Omental fat pad (tissue), 4 donors: ENCODE data around the gene RNF14. TPM values are rescaled to one million over a fixed set of nuclear protein-coding genes. Genes with fewer than 3 reads are reported as not detected.
A peak's percentile ranks its signal among the peaks of the same experiment; 100 is the strongest.

ENCODE experiments used
- ATAC-seq: fragments of 150-250 bp; one replicate; pipeline ENCODE4 v1.9.1; 2016; ENCODE audit warnings: mild to moderate bottlenecking, moderate library complexity; ENCODE audit not compliant: low FRiP score
- DNase-seq: peaks from one replicate; pipeline ENCODE4 v3.0.0-alpha.2; 2019; ENCODE audit warnings: low spot score
- total RNA-seq, 4 donors: library from RNA; depleted of rRNA; stranded (reverse); fragments of >200 nt; gene quantifications; one replicate each; pipeline ENCODE4 v1.1.0, GENCODE V29; 2016
- TF ChIP-seq, protein P1 (sequence below), 3 donors: fragments of 450-650 bp; IDR thresholded peaks; one replicate each; pipeline ENCODE4 v1.5.1; 2016 to 2017; ENCODE audit warnings: antibody characterized with exemption in 3 of 3, mild to moderate bottlenecking in 3 of 3, moderate library complexity in 2 of 3

Gene RNF14
- total RNA-seq, 4 donors from 2014 or later: 47.3 to 107 (median 66.7) TPM

DNA sequence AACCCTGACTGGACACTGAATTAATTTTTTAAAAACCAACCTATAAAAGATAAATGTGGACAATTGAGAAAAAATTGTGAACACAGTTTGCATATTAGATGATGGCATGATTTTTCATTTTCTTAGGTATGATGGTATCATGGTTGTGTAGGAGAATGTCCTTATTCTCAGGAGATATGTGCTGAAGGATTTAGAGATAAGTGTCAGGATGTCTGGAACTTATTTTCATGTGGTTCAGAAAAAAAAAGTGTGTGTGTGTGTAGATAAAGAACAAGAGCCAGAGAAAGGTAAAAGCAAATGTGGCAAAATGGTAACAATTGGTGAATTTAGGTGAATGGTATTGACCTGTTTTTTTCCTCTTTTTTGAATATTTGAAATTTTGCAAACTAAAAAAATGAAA is 39.9 kb downstream of the RNF14 start:
- TF ChIP-seq, protein P1, sequence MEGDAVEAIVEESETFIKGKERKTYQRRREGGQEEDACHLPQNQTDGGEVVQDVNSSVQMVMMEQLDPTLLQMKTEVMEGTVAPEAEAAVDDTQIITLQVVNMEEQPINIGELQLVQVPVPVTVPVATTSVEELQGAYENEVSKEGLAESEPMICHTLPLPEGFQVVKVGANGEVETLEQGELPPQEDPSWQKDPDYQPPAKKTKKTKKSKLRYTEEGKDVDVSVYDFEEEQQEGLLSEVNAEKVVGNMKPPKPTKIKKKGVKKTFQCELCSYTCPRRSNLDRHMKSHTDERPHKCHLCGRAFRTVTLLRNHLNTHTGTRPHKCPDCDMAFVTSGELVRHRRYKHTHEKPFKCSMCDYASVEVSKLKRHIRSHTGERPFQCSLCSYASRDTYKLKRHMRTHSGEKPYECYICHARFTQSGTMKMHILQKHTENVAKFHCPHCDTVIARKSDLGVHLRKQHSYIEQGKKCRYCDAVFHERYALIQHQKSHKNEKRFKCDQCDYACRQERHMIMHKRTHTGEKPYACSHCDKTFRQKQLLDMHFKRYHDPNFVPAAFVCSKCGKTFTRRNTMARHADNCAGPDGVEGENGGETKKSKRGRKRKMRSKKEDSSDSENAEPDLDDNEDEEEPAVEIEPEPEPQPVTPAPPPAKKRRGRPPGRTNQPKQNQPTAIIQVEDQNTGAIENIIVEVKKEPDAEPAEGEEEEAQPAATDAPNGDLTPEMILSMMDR (IDR thresholded peaks at IDR 0.05): no peak
- ATAC-seq (no peak), DNase-seq (no peak)

DNA sequence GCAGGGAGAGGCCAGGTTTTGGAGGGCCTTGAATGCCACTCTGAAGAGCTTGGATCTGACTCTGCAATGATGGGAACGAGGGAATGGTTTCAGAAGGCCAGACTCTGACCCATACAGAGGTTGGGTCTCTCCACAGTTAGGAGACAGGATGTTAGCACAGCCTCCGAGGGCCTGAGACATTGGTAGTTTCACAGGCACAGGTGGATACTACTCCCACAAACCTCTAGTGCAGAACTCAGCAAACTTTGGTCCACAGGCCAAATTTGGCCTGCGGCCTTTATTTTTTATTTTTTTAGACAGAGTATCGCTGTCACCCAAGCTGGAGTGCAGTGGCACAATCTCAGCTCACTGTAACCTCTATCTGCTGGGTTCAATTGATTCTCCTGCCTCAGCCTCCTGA is 41.0 kb downstream of the RNF14 start:
- no peak for DNase-seq

DNA sequence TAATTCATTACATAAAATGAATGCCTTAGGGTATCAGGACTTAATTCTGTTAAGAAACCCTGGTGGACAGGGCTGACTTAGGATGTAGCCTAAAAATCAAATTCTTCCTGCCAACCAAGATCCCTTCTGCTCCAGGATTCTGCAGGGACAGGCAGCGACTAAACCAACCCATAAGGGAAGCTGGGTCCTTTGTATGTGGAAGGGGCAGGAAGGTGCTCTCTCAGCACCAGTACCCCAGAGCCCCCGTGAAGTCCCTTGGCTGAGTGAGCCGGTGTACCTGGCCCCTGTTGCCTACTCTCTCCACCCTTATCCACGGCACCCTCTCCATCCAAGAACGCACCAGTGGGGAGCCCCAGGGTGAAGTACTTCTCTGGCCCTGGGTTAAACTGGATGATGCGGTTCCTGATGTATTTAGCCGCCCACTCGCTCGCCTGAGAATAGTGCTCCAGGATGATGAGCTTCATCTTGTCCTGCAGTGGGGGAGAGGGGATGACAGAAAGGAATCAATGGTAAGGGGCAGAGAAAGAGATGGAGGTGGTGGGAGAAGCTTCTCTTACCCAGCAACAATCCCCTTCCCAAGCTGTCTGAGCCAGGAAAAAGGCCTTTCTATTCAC is 42.8 kb downstream of the RNF14 start:
- DNase-seq (no peak), ATAC-seq (no peak)
- TF ChIP-seq, protein P1 (IDR thresholded peaks at IDR 0.05): no peak

More for the DNA sequence above, 41.0 kb downstream of the RNF14 start:
- TF ChIP-seq, protein P1 (IDR thresholded peaks at IDR 0.05): no peak
- ATAC-seq: no peak

DNA sequence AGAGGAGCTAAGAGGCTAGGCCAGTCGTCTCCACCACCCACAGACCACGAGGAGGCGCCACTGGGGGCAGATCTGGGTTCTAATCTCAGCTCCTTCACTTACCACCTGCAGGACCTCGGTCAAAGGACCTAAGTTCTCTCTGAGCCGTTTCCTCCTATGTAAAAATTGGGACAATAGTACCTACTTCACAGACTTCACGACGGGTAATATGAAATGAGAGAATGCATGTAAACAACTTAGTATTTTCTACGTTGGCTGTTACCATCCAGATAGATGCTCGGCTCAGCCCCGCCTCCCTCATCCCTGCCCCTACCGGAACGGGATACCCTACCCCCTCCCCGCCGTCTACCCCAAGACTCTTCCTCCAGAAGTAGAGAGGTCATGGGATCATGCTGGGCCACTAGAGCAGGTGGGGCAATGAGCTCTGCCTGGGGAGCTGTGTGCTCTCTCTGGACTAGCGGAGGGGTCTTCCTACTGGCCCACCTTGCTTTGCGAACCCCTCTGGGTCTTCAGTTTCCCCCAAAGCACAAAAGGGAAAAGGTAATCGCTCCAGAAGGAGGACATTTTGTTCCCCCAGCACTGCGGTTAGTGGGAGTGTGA is 43.4 kb downstream of the RNF14 start:
- peak; percentile 35 for ATAC-seq
- TF ChIP-seq, protein P1 (IDR thresholded peaks at IDR 0.05): no peak
- DNase-seq: no peak

DNA sequence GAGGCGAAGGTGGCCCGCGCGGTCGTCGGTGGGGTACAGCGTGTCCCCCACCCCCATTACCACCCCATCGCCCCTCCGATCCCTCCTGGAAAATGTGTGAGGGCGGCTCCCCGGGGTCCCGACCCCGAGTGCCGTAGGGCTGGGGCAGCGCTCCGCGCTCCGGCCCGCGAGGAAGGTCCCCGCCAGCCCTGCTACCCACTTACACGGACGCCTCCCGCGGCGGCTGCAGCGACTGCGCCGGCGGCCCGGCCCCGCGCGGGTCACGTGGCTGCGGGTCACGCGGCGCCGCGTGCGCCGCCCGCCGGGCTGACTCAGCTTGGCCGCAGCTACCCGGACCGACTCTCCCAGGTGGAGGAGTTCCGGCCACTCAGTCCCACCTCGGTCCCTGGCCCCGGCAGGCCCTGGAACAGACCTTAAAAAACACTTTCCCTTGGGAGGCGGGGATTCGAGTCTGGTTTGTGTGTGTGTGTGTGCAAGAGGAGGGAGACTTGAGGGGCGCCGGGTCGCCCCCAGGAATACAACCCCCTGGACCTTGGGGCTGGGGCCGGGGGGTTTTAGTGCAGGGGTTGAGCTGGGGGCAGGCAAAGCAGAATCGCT is 44.0 kb downstream of the RNF14 start, which contains the start of gene GNPDA1:
Gene GNPDA1 (minus strand): TSS at position 236 of the 597 bp plus-strand sequence. CDS start 992 bp downstream, outside the sequence.
- peak; percentile 56 for DNase-seq
- TF ChIP-seq, protein P1 (IDR thresholded peaks at IDR 0.05): no peak
- peak; percentile 85 for ATAC-seq

DNA sequence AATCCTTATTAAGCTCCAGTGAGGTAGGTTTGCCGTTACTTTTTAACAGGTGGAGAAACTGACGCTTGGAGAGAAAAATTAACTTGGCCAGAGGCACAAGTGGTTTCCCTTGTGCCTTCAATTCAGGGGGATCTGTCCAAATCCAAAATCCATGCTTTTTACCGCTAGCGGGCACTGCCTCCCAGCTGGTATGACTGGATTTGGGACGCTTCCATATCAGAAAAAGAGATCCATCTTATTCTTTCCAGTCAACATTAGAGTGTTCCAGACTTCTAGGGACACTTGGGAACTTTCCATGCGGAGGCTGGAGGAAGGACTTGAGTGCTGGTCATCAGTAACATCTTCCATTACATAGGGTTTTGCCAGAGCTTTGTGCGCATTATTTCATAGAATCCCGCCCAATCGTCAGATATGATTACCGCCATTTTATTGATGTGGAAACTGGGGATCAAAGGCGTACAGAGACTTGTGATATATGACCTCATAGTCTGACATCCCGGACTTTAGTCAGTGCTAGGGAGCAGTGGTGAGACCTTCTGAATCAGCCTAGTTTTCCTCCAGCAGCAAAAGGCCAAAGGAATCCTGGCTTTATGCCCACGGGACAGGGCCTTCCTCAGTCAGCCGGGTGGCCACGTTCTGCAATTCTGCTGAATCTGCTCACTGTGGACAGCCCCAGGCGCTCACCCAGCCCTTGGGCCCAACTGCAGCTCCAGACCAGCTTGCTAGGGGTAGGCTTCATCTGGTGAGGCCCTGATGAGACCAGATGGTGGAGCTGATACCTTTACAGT is 45.0 kb downstream of the RNF14 start:
- TF ChIP-seq, protein P1 (IDR thresholded peaks at IDR 0.05): no peak
- ATAC-seq (no peak), DNase-seq (no peak)
